Stimulated activated CD8-positive, alpha-beta memory T cell treated with anti-CD3 and anti-CD28 coated beads, Interleukin-2, amount 100 ng/mL, for 48 hours (primary cell): ENCODE results near the gene SOWAHA.
"Not testable (repeated sequence)": the region's sequence is repeated elsewhere in the genome, so short reads cannot be mapped to it uniquely, and the experiment has no call there.

Experiments
- DNase-seq, 2 donors: peaks; one replicate each; pipeline ENCODE4 v3.0.0-alpha.2; 2020; ENCODE audit warnings: low read depth in 2 of 2

Gene SOWAHA

DNA sequence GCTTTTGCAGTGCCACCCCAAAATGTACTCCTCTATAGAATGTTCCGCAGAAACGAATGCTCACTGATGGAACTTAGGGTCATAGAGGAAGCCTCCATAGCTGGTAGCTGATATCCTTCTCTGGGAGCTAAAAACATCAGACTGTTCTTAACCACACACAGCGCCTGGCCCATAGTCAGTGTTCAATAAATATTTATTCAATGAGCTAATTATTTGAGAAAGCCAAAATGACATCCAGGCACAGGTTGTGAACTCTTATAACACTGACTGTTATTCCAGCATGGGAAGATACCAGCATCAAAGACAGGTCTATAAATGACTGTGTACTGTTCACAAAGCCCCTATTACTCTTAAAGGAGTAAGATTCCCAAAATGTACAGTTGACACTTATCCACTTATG lies 40.2 kb downstream of the SOWAHA start:
- DNase-seq: no peak

GRCh38 chr5:132853790-132854189 lies 40.7 kb downstream of the SOWAHA start:
- no peak for DNase-seq

DNA sequence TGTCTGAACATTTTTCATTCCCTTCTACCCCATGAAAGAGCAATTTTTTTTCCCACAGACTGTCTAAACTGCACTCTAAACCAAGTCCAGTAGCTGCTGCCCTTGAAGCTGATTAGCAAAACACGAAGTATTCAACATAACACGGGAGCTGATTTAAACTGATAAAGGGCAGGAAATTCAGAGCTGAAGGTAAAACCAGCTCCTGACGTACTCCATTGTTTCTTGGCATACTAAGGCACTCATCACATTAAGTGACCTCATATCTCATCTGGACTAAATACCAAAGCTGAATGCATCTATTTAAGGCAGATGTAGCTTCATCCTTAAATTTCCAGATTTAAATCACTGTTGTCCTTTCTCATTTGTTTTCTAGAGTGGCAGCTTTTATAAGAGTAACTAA lies 41.2 kb downstream of the SOWAHA start:
- no peak for DNase-seq

GRCh38 chr5:132854992-132855391 lies 41.9 kb downstream of the SOWAHA start:
- DNase-seq: not testable (repeated sequence)

DNA sequence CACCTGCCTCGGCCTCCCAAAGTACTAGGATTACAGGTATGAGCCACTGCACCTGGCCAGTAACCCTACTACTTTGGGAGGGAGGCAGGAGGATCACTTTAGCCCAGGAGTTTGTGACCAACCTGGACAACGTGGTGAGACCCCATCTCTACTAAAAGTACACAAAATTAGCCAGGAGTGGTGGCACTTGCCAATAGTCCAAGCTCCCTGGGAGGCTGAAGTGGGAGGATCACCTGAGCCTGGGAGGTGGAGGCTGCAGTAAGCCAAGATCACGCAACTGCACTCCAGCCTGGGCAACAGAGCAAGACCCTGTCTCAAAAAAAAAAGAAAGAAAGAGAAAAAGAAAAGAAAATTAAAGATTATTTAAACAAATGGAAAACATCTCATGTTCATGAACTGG lies 42.9 kb downstream of the SOWAHA start:
- no peak for DNase-seq

DNA sequence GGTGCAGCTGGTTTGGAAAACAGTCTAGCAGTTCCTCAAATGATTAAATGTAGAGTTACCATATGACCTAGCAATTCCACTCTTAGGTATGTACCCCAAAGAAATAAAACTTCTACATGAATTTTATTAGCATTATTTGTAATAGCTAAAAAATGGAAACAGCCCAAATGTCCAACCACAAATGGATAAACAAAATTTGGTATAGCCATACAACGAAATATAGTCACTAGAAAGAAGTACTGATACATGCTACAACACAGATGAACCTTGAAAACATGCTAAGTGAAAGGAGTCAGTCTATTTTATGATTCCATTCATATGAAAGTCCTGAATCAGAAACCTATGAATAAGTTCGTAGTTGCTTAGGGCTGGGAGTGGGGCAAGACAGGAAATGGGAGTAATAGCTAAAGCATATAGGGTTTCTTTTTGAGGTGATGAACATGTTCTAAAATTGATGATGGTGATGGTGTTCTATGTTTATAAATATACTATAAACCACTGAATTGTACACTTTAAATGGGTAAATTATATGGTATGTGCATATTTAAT lies 46.9 kb downstream of the SOWAHA start:
- DNase-seq: no peak

- no peak for DNase-seq
Observed at GRCh38 chr5:132860742-132861141, 47.6 kb downstream of the SOWAHA start.

GRCh38 chr5:132865668-132866341 lies 52.7 kb downstream of the SOWAHA start:
- no peak for DNase-seq
